ENCODE measurements around the gene CES3. TPM values are rescaled to one million over a fixed set of nuclear protein-coding genes. Genes with fewer than 3 reads are reported as not detected.

Gene CES3
- polyA plus RNA-seq, 2 of the 4 experiments (the other 2 are of a cell fraction) = 2.1 to 3.8 TPM

DNA sequence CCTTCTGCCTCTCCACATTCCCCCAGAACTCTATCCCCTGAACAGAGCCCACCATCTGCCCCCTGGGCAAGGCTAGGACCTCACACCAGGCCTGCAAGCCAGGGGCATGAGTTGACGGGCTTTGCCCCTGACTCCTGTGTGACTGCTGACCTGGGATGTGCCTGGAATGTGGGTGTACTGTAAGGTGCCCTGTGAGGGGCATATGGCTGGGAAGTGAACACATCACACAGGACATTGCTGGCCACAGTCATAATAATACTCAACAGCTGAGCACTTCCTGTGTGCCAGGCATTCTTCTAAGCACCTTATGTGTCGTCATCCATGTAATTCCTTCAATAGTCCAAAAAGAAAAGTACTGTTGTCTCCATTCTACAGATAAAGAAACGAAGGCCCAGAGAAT, 40.7 kb downstream of the CES3 start:
- Histone ChIP-seq H3K4me3 (no peak overlapping the region), H3K27ac (no peak overlapping the region; a peak in 1 of 6 replicates), H3K4me2 (no peak overlapping the region), H3K4me1 (peaks cover 15% of the 10 kb centered on the region), H3K9me3 (no peaks in the 10 kb centered on the region)
- 79% methylated on average over 3 of the region's 3 CpGs for WGBS (ENCODE audit: missing lambda C conversion rate)
- ATAC-seq (no peak), FAIRE-seq (no peak), DNase-seq (ENCODE audit: low read depth in 1 of 2, low spot score in 1 of 2) (no peak)
- ChIA-PET POLR2A (no interaction called here), CTCF (interaction anchor here (1.1 to 2.6 kb wide), 2 partner anchors 16 to 99 kb away, joined by 4 to 14 read pairs; no protein-coding TSS in a partner anchor)
- TF ChIP-seq HOXB5 (CRISPR knock-in tag; IDR thresholded peaks at IDR 0.05) = no peak

DNA sequence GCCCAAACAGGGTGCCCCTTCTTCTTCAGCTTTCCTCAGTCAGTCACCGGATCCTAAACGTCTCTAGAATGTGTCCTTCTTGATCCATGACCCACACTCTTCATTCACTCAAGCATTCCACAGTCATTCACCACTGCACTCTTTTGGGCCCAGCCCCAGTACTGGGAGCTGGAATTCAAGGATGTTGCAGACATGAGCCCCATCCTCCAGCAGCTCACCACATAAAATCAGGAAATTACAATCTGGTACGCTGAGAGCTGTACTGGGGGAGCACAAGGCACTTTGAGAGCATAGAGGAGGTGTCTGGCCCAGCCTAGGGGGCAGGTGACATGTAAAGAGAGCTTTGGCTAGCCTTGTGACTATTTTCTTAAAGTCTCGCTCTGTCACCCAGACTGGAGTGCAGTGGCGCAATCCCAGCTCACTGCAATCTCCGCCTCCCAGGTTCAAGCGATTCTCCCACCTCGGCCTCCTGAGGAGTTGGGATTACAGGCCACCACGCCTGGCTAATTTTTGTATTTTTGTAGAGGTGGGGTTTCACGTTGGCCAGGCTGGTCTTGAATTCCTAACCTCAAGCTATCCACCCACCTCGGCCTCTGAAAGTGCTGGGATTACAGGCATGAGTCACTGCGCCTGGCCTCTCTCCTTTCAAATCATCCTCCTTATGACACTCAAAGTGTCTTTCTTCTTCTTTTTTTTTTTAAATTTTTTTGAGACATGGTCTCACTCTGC, 46.0 kb downstream of the CES3 start:
- H3K4me2 ChIP-seq = no peak overlapping the region; the same call in 2 of the 3 replicates
- ATAC-seq = no peak
- no peak for FAIRE-seq
- 77% methylated on average over 12 of the region's 12 CpGs for WGBS (ENCODE audit: missing lambda C conversion rate)
- no peak for TF ChIP-seq SREBF2 (IDR thresholded peaks at IDR 0.05)
- TF ChIP-seq CEBPB (IDR thresholded peaks at IDR 0.05) = peak in 1 of 2 experiments; percentile 28; a peak in 1 of 4 replicates
- TF ChIP-seq KDM5A (IDR thresholded peaks at IDR 0.05) = no peak
- POLR2A ChIA-PET = no interaction called here
- no peak for DNase-seq (ENCODE audit: low read depth in 1 of 2, low spot score in 1 of 2)
- H3K27ac ChIP-seq = peak overlapping the region; percentile 38; a peak in 1 of 6 replicates
- CTCF ChIA-PET = interaction anchor here (0.6 to 3.3 kb wide), 13 partner anchors 11 to 437 kb away, joined by 3 to 14 read pairs (median 5); partner anchors contain the start of gene NOL3
- no peaks in the 10 kb centered on the region for H3K9me3 ChIP-seq
- H3K4me3 ChIP-seq = no peak overlapping the region
- peaks cover 9% of the 10 kb centered on the region; the same call in 2 of the 3 replicates for H3K4me1 ChIP-seq

DNA sequence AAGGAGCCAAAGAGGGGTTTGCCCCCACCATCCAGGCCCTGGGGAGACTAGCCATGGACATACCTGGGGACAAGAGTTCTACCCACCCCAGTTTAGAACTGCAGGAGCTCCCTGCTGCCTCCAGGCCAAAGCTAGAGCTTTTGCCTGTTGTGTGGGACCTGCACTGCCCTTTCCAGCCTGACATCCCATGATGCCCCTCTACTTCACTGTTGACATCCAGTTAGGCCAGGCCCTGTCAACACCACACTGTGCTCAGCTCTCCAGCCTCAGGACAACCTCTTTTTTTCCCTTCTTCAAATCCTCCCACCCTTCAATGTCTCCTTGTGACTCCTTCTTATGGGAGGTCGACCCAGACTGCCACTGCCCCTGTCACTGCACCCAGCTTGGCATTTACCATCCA, 48.1 kb downstream of the CES3 start:
- FAIRE-seq = no peak
- ChIA-PET POLR2A (no interaction called here), CTCF (interaction anchor here (0.7 to 3.3 kb wide), 6 partner anchors 9 to 146 kb away, joined by 3 to 14 read pairs (median 4); no protein-coding TSS in a partner anchor)
- Histone ChIP-seq H3K4me1 (peaks cover 9% of the 10 kb centered on the region; the same call in 2 of the 3 replicates), H3K9me3 (no peaks in the 10 kb centered on the region), H3K4me3 (no peak overlapping the region), H3K4me2 (no peak overlapping the region), H3K27ac (no peak overlapping the region)
- ATAC-seq = peak in 1 of 2 experiments; percentile 18; a peak in 1 of 6 replicates
- DNase-seq (ENCODE audit: low read depth in 1 of 2, low spot score in 1 of 2) = no peak
- TF ChIP-seq FOXS1 (CRISPR knock-in tag; IDR thresholded peaks at IDR 0.05) = no peak
- no peak for TF ChIP-seq KDM5A (IDR thresholded peaks at IDR 0.05)
- no peak for TF ChIP-seq JUN (IDR thresholded peaks at IDR 0.05)
- no peak for TF ChIP-seq ESRRA (IDR thresholded peaks at IDR 0.05; ENCODE audit: borderline replicate concordance, low read length)
- TF ChIP-seq, protein P1, sequence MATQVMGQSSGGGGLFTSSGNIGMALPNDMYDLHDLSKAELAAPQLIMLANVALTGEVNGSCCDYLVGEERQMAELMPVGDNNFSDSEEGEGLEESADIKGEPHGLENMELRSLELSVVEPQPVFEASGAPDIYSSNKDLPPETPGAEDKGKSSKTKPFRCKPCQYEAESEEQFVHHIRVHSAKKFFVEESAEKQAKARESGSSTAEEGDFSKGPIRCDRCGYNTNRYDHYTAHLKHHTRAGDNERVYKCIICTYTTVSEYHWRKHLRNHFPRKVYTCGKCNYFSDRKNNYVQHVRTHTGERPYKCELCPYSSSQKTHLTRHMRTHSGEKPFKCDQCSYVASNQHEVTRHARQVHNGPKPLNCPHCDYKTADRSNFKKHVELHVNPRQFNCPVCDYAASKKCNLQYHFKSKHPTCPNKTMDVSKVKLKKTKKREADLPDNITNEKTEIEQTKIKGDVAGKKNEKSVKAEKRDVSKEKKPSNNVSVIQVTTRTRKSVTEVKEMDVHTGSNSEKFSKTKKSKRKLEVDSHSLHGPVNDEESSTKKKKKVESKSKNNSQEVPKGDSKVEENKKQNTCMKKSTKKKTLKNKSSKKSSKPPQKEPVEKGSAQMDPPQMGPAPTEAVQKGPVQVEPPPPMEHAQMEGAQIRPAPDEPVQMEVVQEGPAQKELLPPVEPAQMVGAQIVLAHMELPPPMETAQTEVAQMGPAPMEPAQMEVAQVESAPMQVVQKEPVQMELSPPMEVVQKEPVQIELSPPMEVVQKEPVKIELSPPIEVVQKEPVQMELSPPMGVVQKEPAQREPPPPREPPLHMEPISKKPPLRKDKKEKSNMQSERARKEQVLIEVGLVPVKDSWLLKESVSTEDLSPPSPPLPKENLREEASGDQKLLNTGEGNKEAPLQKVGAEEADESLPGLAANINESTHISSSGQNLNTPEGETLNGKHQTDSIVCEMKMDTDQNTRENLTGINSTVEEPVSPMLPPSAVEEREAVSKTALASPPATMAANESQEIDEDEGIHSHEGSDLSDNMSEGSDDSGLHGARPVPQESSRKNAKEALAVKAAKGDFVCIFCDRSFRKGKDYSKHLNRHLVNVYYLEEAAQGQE (IDR thresholded peaks at IDR 0.05) = no peak
- no peak for TF ChIP-seq CBX8 (IDR thresholded peaks at IDR 0.05)
- TF ChIP-seq, protein P2, sequence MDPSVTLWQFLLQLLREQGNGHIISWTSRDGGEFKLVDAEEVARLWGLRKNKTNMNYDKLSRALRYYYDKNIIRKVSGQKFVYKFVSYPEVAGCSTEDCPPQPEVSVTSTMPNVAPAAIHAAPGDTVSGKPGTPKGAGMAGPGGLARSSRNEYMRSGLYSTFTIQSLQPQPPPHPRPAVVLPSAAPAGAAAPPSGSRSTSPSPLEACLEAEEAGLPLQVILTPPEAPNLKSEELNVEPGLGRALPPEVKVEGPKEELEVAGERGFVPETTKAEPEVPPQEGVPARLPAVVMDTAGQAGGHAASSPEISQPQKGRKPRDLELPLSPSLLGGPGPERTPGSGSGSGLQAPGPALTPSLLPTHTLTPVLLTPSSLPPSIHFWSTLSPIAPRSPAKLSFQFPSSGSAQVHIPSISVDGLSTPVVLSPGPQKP (IDR thresholded peaks at IDR 0.05; ENCODE audit: low read depth, low read length) = no peak
- no peak for TF ChIP-seq RARB (CRISPR knock-in tag; IDR thresholded peaks at IDR 0.05)
- no peak for TF ChIP-seq NFE2L2 (conservative IDR thresholded peaks at IDR 0.05; ENCODE audit: low read length)
- TF ChIP-seq MYC (IDR thresholded peaks at IDR 0.05; ENCODE audit: borderline replicate concordance, low read length) = no peak
- no peak for TF ChIP-seq HOXA7 (CRISPR knock-in tag; IDR thresholded peaks at IDR 0.05)
- TF ChIP-seq EHF (CRISPR knock-in tag; IDR thresholded peaks at IDR 0.05) = no peak
- TF ChIP-seq SREBF2 (IDR thresholded peaks at IDR 0.05) = no peak
- TF ChIP-seq, protein P3, sequence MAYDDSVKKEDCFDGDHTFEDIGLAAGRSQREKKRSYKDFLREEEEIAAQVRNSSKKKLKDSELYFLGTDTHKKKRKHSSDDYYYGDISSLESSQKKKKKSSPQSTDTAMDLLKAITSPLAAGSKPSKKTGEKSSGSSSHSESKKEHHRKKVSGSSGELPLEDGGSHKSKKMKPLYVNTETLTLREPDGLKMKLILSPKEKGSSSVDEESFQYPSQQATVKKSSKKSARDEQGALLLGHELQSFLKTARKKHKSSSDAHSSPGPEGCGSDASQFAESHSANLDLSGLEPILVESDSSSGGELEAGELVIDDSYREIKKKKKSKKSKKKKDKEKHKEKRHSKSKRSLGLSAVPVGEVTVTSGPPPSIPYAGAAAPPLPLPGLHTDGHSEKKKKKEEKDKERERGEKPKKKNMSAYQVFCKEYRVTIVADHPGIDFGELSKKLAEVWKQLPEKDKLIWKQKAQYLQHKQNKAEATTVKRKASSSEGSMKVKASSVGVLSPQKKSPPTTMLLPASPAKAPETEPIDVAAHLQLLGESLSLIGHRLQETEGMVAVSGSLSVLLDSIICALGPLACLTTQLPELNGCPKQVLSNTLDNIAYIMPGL (CRISPR knock-in tag; IDR thresholded peaks at IDR 0.05; ENCODE audit: borderline replicate concordance) = no peak
- 29% methylated on average over 1 of the region's 1 CpG for WGBS (ENCODE audit: missing lambda C conversion rate)
